HG03442 (cell line): ENCODE data around the gene TNNI3K.

Experiments
- ATAC-seq: cut with Tn5 transposase; IDR thresholded peaks from one replicate; pipeline ENCODE4 v1.9.1; 2021; ENCODE audit warnings: mild to moderate bottlenecking, moderate library complexity; ENCODE audit not compliant: unreplicated experiment

The TNNI3K gene

DNA sequence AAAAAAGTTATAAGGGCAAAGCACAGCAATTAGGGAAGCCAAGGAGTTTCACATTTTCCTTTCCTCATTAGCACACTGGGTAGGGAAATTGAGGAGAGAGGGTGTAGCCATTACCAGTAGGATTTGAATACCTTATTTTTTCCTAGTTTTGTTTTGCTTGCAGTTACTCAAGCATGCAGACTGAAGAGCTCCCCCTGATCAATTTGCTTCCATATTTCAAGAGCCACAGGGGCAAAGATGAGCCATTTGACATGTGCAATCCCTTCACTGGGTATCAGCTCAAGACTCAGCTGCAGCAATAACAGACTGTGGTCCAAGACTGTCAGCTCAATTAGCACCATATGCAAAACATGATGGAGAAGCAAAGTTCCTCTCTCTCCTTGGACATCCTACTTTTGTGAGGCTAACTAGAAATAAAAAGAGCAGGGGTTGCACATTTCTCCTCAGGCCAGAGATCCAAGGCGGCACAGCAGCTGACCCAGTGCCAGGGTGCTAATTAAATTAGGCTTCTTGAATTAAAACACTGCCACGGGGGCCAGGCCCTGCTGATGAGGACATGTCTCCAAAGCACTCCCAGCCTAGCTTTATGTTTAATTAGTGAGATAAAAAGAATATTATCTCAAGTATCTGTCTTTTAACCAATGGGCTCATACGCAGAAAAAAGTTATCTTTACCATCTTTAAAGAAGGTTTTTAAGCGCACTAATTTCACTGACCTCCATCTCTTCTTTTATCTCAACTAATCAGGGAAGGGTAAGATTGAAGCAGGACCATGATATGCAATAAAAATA, 314.0 kb downstream of the TNNI3K start:
- no peak for ATAC-seq

DNA sequence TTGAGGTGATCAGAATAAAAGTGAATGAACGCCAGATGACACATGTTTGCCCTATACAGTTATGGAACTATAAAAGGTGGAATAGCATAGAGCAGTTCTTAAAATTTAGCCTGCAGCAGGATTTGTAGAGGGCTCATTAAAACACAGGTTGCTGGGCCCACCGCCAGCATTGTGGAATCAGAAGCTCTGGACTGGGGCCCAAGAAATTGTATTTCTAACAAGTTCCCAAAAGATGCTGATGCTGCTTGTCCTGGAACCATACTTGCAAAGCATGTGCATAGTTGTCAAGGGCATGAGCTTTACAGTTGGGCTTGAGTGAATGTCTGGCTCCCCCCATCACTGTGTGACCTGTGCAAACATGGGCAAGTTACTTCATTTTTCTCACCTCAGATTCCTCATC, 314.7 kb downstream of the TNNI3K start:
- no peak for ATAC-seq

DNA sequence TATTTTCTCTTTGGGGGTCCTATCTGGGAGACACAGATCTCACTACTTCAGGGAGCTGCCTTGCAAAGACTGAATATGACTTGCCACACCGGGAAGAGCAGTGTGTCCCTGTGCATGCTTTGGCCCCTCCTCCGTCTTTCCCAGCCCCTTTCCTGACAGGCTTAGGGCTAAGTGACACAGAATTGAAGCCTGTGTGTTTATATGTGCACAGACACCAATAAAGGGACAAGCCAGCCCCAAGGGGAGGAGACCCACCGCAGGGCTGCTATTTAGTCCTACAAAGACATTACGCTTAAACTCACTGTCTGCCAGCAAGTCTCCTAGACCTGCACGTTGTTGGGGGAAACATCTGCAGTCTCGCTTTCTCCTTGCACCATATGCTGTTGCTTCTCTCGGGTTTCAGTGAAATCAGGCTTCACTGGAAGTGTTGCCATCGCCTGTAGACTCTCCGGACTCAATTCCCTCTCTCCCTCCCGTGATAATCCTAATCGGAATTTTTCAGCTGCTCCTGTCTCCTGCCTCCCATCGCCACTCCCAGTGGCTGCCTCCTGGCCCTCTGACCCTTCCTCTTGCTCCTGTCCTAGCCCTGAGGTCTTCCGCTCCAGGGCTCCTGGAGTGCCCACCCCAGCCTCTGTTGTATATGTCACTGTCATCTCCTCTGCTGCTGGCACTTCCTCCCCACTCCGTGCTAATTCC, 335.8 kb downstream of the TNNI3K start:
- no peak for ATAC-seq

DNA sequence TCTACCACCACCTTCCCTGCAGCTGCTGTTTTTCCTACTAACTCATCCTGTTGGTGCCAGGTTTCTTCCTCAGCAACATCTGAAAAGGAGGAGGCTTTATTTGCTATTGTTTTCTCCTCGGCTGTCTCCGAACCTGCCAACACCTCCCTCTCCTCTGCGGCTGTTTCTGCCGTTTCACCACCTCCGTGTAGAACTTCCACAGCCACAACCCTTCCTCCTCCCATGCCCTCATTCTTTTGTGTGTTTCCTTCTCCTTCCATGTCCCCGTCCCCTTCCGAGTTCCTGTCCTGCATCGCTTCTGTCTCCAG, 336.3 kb downstream of the TNNI3K start:
- ATAC-seq: no peak

DNA sequence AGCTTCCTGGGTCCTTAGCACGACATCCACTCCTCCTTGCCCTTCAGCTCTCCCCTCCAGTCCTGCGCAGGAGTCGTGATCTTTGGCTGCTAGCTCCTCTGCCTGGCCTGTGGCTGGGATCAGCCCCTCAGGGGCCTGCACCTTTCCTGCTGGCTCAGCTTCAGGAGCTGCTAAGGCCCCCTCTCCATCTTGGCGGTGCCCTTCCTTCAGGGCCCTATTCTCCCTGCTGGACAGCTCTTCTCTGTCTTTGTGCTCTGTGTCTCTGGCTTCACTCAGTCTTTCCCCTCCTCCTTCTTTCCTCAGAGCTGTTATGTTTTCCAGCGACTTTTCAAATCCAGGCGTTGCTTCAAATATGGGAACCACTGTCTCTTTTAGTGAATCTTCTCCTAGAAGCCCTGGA, 336.7 kb downstream of the TNNI3K start:
- no peak for ATAC-seq

DNA sequence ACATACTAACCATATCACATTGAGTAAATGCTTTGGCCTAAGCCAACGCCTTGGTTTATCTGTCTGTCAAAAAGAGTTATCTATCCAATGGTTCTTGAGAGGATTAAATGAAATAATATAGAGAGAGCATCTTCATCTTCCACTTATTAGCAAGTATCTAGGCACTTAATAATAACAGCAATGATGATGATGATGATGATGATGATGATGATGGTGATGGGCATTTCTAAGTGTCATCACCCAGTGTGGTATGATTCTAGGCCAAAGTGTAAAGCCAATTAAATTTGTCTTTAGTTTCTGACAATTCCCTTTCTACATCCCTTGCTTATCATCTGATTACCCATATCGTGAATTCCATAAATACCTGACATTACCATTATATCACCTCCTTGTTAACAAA, 342.9 kb downstream of the TNNI3K start:
- no peak for ATAC-seq

DNA sequence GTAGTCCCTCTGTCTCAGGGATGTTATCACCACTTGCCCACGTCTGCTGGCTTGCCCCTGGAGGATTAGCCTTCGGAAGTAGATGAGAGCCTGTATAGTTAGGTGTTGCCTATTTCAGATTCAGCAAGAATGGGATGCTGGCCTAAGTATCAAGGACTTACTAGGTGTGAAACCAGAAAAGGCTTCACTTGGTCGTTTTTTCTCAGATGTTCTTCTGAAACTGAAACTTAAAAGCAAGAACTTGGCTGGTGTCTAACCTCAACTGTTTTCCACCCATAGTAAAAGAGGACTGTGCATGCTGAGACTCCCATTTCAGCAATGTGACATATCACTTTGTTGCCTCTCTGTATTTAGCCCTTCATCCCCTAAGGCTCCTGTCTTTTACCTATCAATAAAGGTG, 344.2 kb downstream of the TNNI3K start:
- peak; percentile 100 for ATAC-seq

DNA sequence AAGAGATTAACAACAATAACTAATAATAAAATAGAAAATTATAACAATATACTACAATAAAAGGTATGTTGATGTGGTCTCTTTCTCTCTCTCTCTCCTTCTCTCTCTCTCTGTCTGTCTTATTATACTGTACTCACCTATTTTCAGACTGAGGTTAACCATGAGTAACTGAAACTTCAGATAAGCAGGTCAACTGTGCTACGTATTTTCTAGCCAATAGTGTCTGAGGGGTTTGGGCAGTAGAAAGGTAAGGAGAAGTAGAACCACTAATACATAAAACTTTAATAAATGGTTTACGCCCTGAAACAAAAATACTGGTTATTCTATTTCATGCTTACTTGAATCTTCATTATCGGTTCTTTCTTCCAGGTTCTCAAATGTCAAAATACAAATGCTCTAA, 348.2 kb downstream of the TNNI3K start:
- no peak for ATAC-seq

DNA sequence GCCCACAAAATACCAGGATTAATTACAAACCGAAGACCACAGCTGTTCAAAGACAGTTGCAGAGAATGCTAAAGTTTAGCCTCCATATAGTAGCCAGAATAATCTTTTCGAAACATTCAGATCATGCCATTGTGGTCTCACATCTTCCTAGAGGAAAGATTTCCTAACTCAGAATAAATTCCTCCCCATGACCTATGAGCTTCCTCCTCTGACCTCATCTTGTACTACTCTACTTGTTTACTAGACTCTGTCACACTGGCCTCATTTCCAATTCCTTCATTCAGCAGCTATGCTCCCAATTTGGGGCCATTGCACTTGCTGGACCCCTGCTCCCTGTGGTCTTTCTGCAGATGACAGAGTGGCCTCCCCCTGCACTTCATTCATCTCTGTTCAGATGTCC, 349.0 kb downstream of the TNNI3K start:
- ATAC-seq: no peak

DNA sequence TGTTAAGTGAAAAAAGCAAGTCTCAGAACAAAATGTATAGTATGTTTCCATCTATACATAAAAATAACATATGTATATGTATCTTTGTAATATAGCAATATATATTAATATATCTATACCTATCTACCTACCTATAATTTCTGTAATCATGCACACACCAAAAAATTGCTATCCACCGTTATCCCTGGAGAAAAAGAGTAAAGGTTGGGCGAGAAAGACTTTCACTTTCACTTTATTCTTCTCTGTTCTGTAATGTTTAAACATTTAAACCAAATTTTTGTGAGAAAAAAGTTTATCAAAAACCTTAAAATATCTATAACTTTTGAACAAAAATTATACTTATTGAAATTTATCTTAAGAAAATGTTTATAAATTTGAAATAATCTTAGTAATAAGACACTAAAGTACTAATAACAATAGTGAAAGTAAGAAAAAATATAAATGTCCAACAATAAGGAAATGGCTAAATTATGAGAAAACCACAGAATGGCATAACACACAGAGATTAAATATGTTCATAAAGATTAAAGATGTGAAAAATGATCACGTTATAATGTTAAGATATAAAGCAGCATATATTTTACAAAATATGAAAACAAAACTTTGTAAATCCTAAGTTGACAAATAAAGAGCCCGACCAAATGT, 351.2 kb downstream of the TNNI3K start:
- no peak for ATAC-seq

DNA sequence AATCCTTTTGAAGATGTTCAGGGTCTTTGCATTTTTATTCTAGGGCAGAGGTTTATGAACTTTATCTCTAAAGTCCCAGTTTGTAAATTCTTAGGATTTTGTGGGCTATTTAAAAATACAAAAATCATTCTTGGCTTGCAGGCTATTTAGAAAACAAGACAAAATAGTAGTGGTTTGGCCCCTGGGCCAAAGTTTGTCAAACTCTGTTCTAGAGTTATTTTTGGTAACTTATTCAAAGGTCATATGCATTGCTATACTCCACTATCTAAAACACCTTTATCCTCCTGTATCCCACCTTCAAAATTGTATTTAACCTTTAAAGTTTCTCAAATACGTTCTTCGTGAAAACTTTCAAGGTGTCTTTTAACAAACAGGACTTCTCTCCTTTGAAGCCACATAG, 352.7 kb downstream of the TNNI3K start:
- ATAC-seq: no peak

DNA sequence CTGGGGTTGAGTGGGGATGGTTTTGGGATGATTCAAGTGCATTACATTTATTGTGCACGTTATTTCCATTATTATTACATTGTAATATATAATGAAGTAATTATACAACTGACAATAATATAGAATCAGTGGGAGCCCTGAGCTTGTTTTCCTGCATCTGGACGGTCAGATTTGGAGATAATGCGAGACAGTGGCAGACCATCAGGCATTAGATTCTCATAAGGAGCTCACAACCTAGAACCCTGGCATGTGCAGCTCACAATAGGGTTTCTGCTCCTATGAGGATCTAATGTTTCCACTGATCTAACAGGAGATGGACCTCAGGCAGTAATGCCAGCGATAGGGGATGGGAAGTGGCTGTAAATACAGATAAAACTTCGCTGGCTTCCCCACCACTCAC, 355.1 kb downstream of the TNNI3K start:
- ATAC-seq: no peak

DNA sequence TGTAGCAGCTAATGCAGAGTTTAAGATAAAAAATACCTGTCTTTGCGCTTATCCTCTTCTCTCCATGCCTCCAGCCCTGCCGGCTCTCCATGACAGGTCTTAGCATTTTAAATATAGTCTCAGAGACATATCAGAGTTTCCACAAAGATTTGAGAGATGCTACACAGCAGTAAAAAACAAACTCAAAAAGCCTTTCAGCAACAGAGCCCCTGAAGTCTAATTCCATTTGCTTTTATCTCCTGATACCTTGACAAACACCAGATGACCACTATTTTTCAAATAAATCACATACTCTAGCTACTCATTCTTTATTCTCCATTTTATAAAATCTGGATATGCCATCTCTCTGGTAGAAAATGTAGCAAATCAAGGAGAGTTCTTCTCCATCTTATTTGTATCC, 356.8 kb downstream of the TNNI3K start:
- ATAC-seq: no peak

DNA sequence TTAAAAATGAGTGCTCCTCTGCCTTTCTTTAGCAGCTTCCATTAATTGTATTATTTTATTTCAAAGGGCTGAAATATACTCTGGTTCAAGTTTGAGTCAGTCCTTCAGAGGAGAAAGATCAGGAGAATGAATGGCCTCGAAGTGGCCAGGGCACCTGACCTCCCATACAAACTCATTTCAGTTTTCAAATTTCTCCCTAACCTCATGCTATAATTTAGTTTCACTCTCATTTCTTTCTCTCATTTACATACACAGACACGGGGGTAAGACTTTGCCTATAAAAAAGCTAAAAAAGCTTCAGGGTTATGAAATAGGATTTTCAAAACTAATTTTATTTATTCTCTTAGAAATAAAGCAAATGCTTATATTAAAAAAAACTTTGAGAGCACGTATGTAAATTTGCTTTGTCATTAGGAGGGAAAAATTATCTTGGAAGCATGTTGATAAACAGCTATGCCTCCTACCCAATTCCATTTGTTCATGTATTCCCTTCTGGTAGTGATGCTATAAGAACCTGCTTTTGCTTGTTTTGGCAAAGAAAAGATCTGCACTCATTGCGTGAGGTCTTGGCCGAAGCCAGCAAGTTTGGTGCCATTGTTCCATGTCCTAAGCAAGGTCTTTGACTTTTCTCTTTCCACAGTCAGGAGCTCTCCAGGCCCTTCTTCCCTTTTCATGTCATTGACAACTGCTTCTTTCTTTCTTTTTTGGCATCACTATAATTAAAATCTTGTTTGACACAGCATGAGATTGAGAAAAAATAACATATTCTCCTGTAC, 357.6 kb downstream of the TNNI3K start:
- no peak for ATAC-seq
